GM06990 (cell line): ENCODE results near the gene ZNF268.

ENCODE experiments used
- DNase-seq: peaks from one replicate; pipeline ENCODE4 v3.0.0-alpha.2; 2011; ENCODE audit not compliant: insufficient read length; ENCODE audit errors: extremely low read depth
- H3K27me3 ChIP-seq: replicated peaks from 2 replicates; pipeline ENCODE4 v1.6.0; 2011; ENCODE audit warnings: low read length; ENCODE audit not compliant: control insufficient read depth, insufficient read depth
- H3K36me3 ChIP-seq: 2 replicates; pipeline ENCODE4 v1.5.1; 2011; ENCODE audit warnings: low read length; ENCODE audit not compliant: control insufficient read depth, insufficient read depth
- H3K4me3 ChIP-seq: replicated peaks from 2 replicates; pipeline ENCODE4 v1.5.1; 2011; ENCODE audit warnings: low read depth, mild to moderate bottlenecking, control low read depth, low read length
- TF ChIP-seq, protein P1 (sequence below): IDR thresholded peaks from 2 replicates; pipeline ENCODE4 v1.5.1; 2011; ENCODE audit warnings: low read length, control low read depth, mild to moderate bottlenecking, inconsistent platforms; ENCODE audit not compliant: insufficient read depth, poor library complexity, severe bottlenecking

Gene ZNF268

DNA sequence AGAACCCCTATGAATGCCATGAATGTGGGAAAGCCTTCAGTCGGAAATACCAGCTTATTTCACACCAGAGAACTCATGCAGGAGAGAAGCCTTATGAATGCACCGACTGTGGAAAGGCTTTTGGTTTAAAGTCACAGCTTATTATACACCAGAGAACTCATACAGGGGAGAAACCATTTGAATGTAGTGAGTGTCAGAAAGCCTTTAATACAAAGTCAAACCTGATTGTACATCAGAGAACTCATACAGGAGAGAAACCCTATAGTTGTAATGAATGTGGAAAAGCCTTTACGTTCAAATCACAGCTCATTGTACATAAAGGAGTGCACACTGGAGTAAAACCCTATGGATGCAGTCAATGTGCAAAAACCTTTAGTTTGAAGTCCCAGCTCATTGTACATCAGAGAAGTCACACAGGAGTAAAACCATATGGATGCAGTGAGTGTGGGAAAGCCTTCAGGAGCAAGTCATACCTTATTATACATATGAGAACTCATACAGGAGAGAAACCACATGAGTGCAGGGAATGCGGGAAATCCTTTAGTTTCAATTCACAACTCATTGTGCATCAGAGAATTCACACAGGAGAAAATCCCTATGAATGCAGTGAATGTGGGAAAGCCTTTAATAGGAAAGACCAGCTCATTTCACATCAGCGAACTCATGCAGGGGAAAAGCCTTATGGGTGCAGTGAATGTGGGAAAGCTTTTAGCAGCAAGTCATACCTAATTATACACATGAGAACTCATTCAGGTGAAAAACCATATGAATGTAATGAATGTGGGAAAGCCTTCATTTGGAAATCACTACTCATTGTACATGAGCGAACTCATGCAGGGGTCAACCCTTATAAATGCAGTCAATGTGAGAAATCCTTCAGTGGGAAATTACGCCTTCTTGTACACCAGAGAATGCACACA lies 22.3 kb downstream of the ZNF268 start:
- Histone ChIP-seq H3K36me3 (peaks cover 3% of the 10 kb centered on the region; the same call in 1 of the 2 replicates), H3K4me3 (no peak overlapping the region), H3K27me3 (no peaks in the 10 kb centered on the region)
- no peak for DNase-seq
- TF ChIP-seq, protein P1, sequence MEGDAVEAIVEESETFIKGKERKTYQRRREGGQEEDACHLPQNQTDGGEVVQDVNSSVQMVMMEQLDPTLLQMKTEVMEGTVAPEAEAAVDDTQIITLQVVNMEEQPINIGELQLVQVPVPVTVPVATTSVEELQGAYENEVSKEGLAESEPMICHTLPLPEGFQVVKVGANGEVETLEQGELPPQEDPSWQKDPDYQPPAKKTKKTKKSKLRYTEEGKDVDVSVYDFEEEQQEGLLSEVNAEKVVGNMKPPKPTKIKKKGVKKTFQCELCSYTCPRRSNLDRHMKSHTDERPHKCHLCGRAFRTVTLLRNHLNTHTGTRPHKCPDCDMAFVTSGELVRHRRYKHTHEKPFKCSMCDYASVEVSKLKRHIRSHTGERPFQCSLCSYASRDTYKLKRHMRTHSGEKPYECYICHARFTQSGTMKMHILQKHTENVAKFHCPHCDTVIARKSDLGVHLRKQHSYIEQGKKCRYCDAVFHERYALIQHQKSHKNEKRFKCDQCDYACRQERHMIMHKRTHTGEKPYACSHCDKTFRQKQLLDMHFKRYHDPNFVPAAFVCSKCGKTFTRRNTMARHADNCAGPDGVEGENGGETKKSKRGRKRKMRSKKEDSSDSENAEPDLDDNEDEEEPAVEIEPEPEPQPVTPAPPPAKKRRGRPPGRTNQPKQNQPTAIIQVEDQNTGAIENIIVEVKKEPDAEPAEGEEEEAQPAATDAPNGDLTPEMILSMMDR = no peak

DNA sequence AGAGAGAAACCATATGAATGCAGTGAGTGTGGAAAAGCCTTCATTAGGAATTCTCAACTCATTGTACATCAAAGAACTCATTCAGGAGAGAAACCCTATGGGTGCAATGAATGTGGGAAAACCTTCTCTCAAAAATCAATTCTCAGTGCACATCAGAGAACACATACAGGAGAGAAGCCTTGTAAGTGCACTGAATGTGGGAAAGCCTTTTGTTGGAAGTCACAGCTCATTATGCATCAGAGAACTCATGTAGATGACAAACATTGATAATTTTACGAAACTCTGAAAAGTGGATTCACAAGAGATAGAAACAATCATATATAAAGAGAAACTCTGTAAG lies 22.9 kb downstream of the ZNF268 start:
- Histone ChIP-seq H3K4me3 (no peak overlapping the region), H3K27me3 (no peaks in the 10 kb centered on the region), H3K36me3 (peaks cover 3% of the 10 kb centered on the region; the same call in 1 of the 2 replicates)
- no peak for DNase-seq
- TF ChIP-seq, protein P1 = no peak

DNA sequence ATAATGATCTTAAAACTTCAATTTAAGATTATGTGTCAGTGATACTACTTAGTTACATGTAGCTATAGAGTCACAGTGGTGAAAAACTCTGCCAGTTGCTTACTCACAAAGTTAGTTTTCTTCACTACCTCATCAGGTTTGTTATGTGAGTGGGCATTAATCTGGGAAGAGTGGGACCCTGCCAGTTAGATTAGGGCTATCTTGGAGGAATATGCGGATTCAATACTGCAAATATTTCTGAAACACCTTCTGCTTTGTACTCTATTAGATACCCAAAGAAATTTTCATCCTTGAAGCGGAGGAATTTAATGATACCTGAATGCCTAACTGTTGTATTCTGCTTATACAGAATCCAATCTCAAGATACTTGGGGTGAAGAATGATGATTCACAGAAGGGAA lies 25.1 kb downstream of the ZNF268 start:
- TF ChIP-seq, protein P1 = no peak

DNA sequence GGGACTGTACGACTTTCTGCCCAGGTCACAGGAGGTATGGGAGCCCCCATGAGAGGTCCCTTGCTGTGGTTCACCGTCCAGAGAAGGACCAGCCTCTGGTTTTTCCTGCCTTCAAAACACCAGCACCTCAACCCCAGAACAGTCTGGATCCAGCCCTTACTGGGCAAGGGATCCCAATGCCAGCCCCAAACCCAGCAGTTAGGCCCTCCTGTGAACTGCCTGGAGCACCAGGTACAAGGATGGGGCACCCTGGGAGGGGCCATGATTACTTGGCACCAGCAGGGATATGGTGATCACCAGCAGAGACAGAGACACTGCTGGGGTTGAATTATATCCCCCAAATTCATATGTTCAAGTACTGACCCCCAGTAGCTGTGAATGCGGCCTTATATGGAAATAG lies 34.4 kb downstream of the ZNF268 start:
- Histone ChIP-seq H3K4me3 (no peak overlapping the region), H3K36me3 (no peaks in the 10 kb centered on the region), H3K27me3 (no peaks in the 10 kb centered on the region)
- no peak for DNase-seq
- TF ChIP-seq, protein P1 = no peak

More for the DNA sequence above, 25.1 kb downstream of the ZNF268 start:
- Histone ChIP-seq H3K36me3 (peaks cover 3% of the 10 kb centered on the region; the same call in 1 of the 2 replicates), H3K27me3 (no peaks in the 10 kb centered on the region), H3K4me3 (no peak overlapping the region)
- DNase-seq = no peak

DNA sequence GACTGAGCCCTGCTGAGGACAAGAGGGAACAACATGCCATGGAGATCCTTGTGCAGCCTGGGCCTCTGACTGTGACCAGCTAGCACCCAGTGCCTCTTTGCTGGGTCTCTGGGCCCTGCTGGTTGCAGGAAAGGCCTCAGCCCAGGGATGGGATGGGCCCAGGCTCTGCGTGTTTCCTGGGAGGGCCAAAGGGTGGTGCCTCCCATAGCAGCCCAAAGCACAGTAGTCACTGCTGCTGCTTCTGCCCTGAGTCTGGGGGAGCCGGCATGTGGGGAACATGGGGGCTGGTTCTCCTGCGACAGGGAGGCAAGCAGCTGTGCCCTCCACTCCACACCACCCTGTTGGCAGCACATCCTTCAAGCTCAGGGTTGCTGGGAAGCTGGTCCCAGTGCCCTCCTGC lies 35.9 kb downstream of the ZNF268 start:
- TF ChIP-seq, protein P1 = no peak
- no peak for DNase-seq
- H3K4me3 ChIP-seq = no peak overlapping the region
- no peaks in the 10 kb centered on the region for H3K36me3 ChIP-seq
- no peaks in the 10 kb centered on the region for H3K27me3 ChIP-seq
